ENCODE results near the gene CCN2. TPM values are rescaled to one million over a fixed set of nuclear protein-coding genes. Genes with fewer than 3 reads are reported as not detected.

Gene CCN2
- total RNA-seq, 2 experiments from 2014 or later: 0.36 TPM; not detected in 1

GRCh38 chr6:131949620-131949908 is 1.6 kb downstream of the CCN2 start:
- no TSS peak for BruUV-seq (replicated peaks)
- Histone ChIP-seq H3K4me3 (ENCODE audit: low read depth, low read length, poor library complexity, severe bottlenecking) (no peak overlapping the region), H3K9me3 (ENCODE audit: low read length) (no peaks in the 10 kb centered on the region), H3K4me2 (ENCODE audit: low read length) (no peak overlapping the region), H3K79me2 (ENCODE audit: insufficient read depth, low read depth, low read length) (no peaks in the 10 kb centered on the region), H2AFZ (ENCODE audit: low read length) (no peak overlapping the region), H3K36me3 (ENCODE audit: insufficient read depth, low read length) (no peaks in the 10 kb centered on the region), H3K9me2 (ENCODE audit: insufficient read depth, low read length) (no peaks in the 10 kb centered on the region), H4K20me1 (ENCODE audit: insufficient read depth, low read length) (no peaks in the 10 kb centered on the region), H3K4me1 (ENCODE audit: insufficient read depth, low read length, poor library complexity, severe bottlenecking) (peaks cover 12% of the 10 kb centered on the region), H3K27ac (ENCODE audit: low read depth, low read length, poor library complexity, severe bottlenecking) (no peak overlapping the region)
- no peak for TF ChIP-seq CTCF (conservative IDR thresholded peaks at IDR 0.05; ENCODE audit: low read length)
- TF ChIP-seq EZH2phosphoT487 (IDR thresholded peaks at IDR 0.05; ENCODE audit: borderline replicate concordance, low read depth, low read length): no peak
- ChIA-PET CTCF (ENCODE audit: unreplicated experiment) (no interaction called here), POLR2A (interaction anchor here (0.6 kb wide), 1 partner anchor 40 kb away, joined by 6 read pairs; no protein-coding TSS in a partner anchor)
- intact Hi-C loops (cut with micrococcal nuclease; ENCODE audit: unreplicated experiment): no loop called here
- DNase-seq (ENCODE audit: low spot score): no peak

- no peak for TF ChIP-seq CTCF (conservative IDR thresholded peaks at IDR 0.05; ENCODE audit: low read length)
- no peak for TF ChIP-seq EZH2phosphoT487 (IDR thresholded peaks at IDR 0.05; ENCODE audit: borderline replicate concordance, low read depth, low read length)
- H3K36me3 ChIP-seq (ENCODE audit: insufficient read depth, low read length): no peaks in the 10 kb centered on the region
- no peaks in the 10 kb centered on the region for H3K79me2 ChIP-seq (ENCODE audit: insufficient read depth, low read depth, low read length)
- no peaks in the 10 kb centered on the region for H4K20me1 ChIP-seq (ENCODE audit: insufficient read depth, low read length)
- no peak overlapping the region for H2AFZ ChIP-seq (ENCODE audit: low read length)
- no peak overlapping the region for H3K27ac ChIP-seq (ENCODE audit: low read depth, low read length, poor library complexity, severe bottlenecking)
- H3K4me3 ChIP-seq (ENCODE audit: low read depth, low read length, poor library complexity, severe bottlenecking): no peak overlapping the region
- no peaks in the 10 kb centered on the region for H3K9me3 ChIP-seq (ENCODE audit: low read length)
- no peak overlapping the region for H3K4me2 ChIP-seq (ENCODE audit: low read length)
- intact Hi-C loops (cut with micrococcal nuclease; ENCODE audit: unreplicated experiment): no loop called here
- no peak for DNase-seq (ENCODE audit: low spot score)
- BruUV-seq (replicated peaks): no TSS peak
- ChIA-PET CTCF (ENCODE audit: unreplicated experiment) (no interaction called here), POLR2A (interaction anchor here (0.6 kb wide), 1 partner anchor 40 kb away, joined by 6 read pairs; no protein-coding TSS in a partner anchor)
- H3K4me1 ChIP-seq (ENCODE audit: insufficient read depth, low read length, poor library complexity, severe bottlenecking): peaks cover 12% of the 10 kb centered on the region
- H3K9me2 ChIP-seq (ENCODE audit: insufficient read depth, low read length): no peaks in the 10 kb centered on the region
These were observed 2.2 kb downstream of the CCN2 start for GRCh38 chr6:131948692-131949619.

Data from OCI-LY7 (cell line).